SW480 (cell line): ENCODE data around the gene SLC12A5.

Experiments
- DNase-seq: peaks from one replicate; pipeline ENCODE4 v3.0.0-alpha.2; 2016; ENCODE audit warnings: low spot score

SLC12A5 gene

DNA sequence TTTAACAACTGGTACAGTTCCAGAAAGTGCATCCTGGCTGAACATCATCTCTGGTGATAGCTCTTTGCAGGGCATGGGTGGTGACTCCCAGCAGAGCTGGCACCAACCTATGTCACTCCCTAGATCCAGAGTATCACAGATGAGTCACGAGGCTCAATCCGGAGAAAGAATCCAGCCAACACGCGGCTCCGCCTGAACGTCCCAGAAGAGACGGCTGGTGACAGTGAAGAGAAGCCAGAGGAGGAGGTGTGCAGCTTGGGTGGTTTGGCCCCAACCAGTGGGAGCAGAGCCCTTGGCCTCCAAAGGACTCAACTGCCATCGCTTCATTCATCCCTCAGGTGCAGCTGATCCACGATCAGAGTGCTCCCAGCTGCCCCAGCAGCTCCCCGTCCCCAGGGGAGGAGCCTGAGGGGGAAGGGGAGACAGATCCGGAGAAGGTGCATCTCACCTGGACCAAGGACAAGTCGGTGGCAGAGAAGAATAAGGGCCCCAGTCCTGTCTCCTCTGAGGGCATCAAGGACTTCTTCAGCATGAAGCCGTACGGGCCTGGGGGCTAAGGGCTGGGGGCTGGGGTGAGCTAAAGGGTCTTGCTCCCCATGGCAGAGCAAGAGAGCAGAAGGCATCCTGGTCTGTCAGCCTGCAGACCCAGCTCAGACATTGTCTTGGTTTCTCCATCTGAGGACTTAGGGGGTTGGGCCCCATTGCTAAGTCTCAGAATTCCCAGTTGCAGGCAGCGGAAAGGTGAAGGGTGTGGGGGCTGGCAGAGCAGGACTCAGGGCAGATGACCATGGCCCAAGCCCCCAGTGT, 27.2 kb downstream of the SLC12A5 start:
- no peak for DNase-seq

DNA sequence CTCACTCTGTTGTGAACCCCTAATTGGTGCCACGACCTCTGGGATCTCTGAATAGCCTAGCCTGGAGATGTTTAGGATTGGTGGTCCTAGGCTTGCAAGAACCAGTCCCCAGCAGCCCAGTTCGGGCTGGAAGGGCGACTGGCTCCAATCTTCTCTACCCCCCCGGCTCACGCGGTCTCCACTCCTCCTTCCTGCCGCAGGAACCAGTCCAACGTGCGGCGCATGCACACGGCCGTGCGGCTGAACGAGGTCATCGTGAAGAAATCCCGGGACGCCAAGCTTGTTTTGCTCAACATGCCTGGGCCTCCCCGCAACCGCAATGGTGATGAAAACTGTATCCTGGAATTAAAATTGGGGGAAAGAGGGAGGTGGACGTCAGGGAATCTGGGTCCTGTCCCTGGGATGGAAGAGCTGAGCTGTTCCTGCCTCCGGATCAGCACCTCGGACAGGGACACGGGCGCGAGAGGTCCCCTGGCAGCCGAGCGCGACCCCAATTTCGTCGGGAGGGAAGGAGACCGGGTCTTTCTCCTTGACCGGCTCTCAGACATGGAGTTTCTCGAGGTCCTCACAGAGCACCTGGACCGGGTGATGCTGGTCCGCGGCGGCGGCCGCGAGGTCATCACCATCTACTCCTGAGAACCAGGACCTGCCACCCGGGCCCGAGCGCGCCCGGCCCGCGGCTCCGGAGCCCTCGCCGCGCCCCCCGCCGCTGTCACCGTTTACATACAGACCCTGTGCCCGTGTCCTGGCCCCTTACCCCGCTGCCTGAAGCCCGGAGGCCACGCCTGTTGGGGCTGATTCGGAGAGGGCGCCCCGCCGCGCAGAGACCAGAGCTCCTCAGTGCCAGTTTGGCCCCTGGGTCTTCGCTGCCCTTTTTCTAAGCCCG, 28.2 kb downstream of the SLC12A5 start:
- DNase-seq, result no peak

DNA sequence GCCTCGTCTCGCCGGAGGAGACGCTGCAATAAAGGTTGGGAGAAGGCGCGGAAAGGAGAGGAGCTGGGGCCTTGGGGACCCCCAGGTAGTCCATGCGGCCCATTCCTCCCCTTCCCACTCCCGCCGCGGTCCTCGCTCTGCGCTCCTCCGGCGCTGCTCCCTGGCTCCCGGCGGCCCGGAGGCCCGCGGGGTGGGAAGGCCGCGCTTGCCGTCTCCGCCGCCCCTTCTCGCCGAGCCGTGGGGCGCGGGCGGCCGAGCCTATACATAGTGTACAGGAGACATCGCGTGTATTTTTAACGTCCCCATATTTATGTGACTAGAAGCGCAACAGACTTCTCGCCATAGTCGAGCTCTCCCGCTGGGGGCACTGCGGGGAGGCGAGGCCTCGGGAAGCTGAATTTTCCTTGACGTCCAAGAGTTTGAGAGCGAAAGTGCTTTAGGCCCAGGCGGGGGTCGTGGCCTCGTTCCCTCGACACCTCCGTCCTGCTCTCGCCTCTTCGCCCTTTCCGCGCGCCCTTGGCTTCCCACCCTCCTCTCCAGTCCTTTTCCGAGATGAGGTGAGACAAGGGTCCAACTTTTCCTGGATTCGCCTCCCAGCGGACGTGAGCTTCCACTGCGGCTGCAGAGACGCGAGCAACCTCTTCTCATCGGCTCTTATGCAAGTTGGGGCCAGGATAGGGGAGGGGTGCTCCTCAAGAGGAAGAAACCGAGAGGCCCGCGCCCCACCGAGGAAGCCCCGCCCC, 29.0 kb downstream of the SLC12A5 start:
- DNase-seq, result no peak

DNA sequence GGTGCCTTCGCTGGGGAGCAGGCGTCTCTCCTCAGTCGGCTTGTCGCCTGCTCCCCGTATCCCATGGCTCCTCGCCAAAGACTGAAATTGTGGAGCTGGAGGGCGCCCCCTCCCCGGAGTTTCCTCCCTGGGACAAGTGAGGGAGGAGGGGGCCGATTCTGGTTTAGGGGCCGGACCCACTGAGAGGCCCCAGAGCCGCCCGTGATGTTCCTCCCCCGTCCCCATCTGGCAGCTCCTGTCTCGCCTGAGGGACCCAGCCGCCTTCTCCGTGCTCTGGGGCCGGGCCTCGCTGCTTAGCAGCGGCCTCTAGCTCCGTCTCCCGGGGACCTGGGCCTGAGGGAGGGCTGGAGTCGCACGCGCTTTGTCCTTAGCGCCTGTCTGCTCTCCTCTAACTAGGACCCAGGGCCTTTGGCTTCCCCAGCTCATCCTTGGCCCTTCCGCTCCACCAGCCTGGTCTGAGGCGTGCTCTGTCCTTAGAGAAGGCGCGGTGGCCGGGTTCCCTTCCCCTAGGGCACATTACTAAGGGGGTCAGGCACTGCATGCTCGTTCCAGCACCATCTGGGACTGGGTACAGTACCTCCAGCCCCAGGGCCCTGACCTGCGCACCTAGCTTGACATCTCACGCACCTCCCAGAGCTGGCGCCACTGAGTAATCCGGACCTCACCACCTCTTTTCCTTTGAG, 29.7 kb downstream of the SLC12A5 start:
- no peak for DNase-seq

DNA sequence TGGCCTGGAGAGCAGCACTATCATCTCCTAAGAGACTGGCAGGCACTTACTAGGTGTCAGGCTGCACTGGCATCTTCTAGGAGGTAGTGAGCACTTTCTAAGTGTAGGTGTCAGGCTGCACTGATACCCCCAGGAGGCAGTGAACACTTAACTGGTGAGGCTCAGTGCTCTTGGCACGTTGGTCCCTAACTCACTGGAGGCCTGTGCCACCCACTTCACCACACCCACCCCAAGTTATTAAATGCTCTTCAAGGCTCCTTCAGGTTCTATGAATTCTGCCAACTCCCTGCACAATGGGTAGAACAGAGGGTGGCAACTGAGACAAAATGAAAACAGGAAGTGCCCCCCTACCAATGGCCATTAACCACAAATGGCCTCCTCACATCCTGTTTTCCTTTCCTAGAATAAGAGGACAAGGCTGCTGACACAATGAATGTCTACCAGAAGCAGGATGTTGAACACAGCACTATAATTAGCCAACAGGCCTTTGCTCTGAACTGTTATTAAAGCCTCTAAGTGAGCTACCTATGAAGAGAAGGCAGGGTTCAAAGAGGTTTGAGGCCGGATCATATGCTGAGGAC, 31.4 kb downstream of the SLC12A5 start:
- no peak for DNase-seq

DNA sequence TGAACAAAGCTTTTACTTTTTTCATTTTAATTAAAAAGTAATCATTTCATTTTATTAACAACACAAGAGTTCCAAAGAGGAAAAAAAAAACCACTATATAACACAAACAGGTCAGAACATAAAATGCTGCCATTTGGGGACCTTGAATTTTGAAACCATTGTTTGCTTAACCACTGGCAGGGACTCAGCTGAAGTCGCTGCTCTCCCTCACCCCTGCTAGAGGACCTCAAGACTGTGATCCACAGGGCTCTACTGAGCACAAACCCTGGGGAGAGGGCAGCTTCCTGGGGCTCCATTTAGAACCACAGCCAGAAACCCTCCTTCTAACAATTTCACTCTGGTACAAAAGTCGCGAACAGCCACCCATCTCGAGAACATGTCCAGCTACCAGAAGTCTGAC, 32.0 kb downstream of the SLC12A5 start:
- DNase-seq, result no peak

DNA sequence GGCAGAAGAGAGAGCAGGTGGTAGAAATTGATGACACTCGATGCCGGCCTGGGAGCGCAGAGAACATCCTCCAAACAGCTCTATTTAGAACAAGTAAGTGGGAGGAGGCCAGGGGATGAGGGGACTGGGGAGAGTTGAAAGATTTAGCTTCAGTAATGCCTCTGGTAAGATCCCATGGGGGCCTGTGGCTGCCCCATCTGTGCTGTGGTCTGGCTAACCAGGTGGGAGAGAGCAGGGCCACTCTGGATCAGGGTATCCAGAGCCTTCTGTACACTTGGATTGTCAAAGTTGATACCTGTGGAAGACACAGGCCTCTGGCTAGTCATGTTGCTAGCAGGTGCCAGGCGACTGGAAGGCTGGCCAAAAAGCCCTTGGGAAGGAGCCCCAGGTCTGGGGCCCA, 33.1 kb downstream of the SLC12A5 start:
- no peak for DNase-seq

DNA sequence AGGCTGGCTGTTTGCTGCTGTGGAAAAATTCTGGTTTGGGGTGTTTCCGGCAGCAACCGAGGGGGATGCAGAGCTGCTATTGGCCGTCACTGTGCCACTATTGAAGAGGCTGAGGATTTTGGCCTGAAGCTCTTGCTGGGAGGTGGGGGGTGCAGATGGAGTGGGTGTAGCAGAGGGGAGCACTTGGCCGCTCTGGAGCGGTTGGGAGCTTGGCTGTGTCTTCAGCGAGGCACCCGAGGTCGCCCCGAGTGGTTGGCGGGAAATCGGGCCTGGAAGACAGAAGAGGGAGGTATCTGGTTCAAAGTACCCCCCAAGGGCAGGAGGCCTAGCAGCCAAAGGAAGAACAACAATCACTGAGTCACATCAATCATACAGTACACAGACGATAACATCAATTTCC, 33.6 kb downstream of the SLC12A5 start:
- DNase-seq, result no peak

DNA sequence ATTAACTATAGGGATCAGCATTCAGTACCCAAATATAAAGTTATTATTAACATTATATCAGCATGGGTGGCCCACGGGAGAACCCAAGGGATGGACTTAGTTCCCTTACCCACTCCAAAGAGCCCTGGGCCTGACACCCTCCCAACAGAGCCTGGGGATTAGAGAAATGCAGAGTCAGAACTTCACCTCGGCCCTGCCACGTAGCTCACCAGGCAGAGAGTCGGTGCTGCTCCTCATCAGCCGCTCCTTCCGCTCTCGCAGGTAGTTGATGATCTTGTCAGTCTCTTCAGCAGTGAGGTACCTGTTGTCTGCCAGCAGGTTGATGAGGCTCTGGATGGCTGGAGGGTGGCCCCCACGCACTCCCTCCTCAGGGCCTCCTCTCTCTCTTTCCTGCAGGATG, 34.1 kb downstream of the SLC12A5 start:
- DNase-seq, result no peak

DNA sequence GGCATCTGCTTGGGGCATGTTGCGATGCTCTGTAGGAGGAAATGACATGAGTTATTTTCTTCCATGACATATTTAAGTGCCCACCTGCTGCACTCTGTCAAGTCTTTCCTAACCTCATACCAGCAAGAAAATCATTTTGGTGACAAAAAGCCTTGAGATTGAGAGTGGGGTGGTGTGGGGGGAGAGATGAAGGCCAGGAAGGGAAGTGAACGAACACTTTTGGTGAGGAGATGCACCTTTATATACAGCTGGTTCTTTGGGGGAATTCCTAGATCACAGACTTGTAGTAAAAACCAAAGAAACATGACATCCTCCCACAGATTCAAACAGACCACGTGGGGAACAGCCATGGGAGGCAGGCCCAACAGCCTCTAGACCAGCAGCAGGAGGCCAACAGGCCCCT, 34.6 kb downstream of the SLC12A5 start:
- DNase-seq, result no peak

DNA sequence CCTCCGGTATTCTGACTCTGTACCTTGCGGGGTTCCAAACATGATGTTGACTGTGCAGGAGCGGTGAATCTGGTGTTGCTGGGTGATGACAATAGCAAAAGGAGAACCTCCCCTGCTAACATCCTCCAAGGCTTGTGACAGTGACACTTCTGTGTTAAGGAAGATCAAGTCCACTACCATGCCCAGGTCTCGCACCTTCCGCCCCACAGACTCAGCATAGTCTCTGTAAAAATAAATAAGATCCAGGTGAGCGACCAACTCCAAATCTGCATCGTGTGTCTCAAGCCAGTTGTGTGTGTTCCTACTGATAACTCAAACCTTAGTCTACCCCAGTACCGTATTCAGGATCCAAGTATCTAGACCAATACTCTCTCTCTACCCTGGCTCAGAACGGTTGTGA, 36.0 kb downstream of the SLC12A5 start:
- no peak for DNase-seq

DNA sequence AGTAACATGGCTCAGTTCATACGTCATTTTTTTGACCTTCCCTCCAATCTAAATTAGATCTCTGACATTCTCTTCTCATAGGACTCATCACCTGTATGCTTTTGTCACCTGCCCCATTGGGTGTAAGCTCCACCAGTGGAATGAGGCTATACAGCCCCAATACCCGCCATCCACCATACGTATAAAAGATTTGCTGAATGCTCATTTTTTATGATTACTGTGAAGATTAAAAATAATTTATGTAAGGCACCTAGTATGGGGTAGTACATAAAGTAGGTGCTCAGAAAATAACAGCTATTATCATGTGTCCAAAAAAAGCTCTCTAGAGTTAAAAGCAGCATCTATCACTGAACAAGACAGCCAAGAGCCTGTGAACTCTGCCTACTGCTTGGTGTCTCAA, 36.7 kb downstream of the SLC12A5 start:
- no peak for DNase-seq

DNA sequence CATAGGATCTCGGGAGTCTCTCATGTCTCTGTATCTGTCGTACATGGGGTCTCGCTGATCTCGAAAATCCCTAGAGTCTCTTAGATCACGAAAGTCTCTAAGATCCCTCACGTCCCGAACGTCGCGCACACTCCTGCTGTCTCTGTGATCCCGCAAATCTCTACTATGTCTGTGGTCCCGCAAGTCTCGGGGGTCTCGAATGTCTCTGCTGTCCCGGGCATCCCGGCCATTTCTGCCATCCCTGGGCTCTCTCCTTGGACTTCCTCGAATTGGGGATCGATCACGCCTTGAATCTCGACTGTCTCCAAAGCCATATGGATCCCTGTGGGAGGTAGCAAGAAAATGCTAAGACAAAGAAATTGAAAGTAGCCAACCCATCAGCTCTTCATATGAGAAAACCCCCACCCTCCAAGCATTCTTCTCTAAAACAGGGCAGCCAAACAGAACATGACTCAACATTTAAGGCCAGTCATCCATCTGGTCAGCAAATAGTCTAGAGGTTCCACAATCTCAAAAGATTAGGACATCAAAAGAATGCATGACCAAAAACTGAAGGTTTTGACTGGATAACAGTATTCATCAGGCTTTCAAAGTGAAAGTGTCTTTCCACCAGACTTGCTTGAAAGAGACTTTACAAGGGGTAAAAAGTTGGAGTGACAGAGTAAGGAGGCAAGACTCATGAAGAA, 41.3 kb downstream of the SLC12A5 start:
- DNase-seq, result no peak

DNA sequence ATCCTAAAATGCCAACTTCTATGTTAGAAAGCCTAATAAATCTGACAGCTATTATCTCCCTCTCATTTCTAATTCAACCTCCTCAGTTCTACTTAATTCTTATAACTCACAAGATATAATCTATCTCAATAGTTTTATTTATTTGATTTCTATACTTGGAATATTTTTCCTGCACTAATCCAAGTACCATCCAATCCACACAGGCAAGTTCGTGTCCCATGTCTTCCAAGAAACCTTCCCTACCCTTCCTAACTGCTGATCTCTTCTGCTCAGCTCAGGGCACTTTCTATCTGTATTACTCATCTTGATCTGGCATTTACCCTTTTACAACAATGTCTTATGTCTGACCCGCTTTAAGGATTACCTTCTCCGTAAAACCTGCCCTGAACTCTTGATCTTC, 42.6 kb downstream of the SLC12A5 start:
- no peak for DNase-seq

DNA sequence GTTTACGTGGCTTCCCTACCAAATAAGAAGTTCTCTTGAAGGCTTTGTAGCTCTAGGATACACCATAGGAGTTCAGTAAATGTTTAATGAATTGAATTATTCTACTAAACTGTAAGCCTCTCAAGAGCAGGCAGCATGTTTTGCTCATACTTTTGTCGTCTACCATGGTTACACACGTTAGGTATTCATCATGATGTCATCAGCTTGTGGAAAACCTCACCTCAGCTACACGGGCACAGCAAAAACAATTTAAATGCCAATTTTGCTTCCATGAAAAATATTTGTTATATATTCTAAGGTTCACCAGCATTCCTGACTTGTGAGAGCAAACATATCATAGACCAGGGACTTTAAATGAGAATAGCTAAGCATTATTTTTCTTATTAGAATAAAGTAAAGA, 44.0 kb downstream of the SLC12A5 start:
- no peak for DNase-seq

DNA sequence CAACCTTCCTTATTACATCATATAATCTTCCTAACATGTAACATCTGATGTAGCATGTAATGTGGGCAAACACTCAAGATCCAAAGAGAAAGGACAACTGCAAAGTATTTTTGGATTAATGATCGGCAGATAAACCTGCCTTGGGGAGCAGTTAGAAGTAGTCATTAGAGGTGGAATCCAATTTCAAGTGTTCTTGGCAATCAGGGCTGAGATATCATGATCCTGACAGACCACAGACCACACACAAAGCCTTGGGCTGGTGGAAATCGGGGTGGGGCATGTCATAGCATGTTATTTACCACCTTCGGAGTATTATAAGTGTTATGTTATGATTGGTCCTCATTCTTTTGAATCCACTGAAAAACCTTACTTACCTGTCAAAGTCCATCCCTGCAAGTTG, 44.4 kb downstream of the SLC12A5 start:
- no peak for DNase-seq

DNA sequence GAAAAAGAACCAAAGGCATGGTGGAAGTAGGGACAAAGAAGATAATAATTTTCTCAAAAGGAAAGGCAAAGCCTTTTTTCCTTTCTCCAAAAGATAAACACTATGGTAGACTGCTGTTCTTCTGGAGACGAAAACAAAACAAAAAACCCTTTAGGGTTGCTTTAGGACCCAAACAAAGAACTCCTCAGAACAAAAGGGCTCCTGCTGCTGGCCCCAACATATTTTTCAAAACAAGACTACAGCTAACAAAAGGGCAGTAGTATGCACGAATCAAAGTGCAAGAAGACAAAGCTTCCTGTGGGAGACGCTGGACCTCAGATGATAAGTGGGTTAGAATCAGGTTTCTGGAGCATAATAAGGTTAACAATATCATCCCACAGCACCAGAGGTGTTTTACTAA, 45.0 kb downstream of the SLC12A5 start:
- no peak for DNase-seq

DNA sequence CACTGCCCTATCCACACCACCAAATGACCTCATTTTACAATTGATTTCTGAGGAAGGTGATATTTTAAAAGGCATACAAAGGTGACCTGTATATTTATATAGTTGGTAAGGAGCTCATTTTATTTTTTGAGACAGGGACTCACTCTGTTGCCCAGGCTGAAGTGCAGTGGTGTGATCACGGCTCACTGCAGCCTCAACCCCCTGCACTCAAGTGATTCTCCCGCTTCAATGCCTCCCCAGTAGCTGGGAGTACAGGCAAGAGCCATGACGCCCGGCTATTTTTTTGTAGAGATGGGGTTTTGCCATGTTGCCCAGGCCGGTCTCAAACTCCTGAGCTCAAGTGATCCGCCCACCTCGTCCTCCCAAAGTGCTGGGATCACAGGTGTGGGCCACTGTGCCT, 47.8 kb downstream of the SLC12A5 start:
- DNase-seq, result no peak

DNA sequence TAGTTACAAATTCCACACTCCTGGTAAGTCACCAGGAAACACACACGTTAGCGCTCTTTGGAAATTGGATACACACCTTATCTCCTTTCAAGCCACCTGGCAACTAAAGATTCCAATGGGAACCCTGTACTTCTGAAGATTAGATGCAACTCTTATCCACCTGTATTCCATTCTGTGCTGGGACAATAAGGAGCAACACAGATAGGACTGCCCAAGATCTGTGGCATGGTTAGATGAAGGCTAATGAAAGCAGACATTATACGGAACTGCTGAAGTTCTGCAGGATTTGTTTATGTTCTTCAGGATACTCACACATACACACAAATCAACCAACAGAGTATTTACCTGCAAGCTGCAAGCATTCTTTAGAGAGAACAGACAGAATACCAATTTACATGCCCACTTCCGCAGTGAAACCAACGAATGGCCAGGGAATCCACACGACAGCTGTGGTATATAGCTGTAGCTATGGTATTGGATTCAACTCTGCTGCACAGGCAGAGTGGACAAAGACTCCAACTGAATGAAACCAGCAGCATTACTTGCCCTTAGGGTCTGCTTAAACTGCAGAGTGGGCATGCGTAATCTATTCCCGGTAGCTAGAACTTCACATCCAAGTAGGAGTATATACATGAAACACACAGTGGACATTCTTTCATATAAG, 48.8 kb downstream of the SLC12A5 start:
- DNase-seq, result no peak

DNA sequence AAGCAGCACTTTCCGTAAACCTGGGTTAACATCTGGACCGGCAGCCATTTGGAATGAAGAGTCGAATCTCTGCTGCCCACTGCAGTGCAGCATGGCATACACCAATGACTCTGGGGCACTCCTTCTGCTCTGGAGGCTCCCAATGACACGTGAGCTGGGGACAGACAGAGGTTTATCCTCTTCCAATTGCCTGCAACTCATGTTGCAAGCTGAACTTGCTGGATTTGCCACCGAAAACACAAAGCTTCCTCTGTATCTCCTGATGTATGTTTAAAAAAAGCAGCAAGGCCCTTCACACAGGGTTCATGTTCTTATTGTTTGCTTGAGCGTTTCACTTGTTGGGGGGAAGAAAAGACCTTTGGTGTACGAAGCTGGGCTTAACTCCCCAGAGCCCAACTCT, 49.9 kb downstream of the SLC12A5 start:
- DNase-seq, result no peak

DNA sequence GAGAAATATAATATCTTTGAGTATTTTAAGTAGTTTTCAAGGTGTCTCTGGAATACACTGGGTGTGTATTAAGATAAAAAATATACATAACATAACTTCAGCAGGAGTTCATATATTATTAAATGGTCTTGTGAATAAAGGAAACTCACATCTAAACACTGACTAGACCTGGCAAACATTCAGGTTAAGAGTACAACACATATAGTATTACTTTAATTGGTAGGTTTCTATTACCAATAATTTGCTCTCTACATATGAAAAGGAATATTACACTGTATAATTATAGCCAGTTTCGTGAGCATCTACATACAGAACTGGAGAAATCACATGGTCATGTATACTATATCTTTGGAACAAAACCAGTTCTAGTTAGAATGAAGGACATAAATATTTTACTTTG, 52.1 kb downstream of the SLC12A5 start:
- no peak for DNase-seq
